AG08396 (cell line): ENCODE data around the gene TIMM23.
"Not testable (repeated sequence)": the region's sequence is repeated elsewhere in the genome, so short reads cannot be mapped to it uniquely, and the experiment has no call there.

Source experiments
- DNase-seq: peaks from one replicate; pipeline ENCODE4 v3.0.0; 2012; ENCODE audit warnings: low spot score, mixed read lengths

Gene TIMM23

DNA sequence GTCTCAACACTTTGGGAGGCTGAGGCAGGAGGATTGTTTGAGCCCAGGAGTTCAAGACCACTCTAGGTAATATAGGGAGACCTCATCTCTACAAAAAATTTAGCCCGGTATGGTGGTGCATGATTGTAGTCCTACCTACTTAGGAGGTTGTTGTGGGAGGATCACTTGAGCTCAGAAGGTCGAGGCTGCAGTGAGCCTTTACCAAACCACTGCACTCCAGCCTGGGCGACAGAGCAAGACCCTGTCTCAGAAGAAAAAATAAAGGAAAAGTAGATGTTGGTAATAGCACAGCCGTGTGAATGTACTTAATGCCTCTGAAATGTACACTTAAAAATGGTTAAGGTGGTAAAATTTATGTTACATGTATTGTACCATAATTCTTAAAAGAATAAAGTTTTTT, 25.3 kb downstream of the TIMM23 start:
- no peak for DNase-seq

DNA sequence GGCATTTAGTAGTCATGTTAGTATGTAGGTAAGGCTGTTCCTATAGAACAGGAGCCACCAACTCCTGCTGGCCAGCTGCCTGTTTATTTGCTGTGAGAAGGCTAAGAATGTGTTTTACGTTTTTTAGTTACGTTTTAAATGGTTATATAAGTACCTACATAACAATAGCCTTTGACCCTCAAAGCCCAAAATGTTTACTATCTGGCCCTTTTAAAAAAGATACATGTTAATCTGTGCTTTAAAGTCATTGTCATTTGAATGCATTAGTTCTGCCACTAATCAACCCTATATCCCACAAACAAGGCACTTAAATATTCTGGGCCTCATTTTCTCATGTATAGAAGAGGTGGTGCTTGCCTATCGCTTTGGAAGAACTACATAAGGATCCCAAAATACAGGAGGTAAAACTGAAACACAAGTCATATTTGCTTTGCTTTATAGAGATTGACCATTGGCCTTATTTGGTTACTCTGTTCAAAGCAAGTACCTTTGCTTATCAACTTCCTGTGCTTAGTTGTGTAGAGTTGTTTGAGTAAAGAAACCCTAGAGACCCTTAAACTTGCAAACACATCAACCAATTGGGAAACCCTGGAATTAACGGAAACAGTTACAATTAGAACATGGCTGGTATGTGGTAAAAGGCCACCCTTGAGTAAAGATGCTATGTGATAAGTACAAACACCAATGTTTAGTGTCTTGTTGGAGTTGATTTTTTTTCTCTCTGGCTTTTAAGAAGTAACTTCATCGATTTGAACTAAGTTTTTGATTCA, 25.9 kb downstream of the TIMM23 start:
- no peak for DNase-seq

DNA sequence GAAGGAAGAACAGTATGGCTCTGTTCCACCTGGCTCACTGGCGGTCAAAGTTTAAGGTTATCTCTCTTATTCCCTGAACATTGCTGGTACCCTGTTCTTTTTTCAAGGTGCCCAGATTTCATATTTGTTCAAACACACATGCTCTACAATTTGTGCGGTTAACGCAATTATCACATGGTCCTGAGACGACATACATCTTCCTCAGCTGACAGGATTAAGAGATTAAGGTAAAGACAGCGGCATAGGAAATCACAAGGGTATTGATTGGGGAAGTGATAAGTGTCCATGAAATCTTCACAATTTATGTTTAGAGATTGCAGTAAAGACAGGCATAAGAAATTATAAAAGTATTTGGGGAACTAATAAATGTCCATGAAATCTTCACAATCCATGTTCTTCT, 27.7 kb downstream of the TIMM23 start:
- DNase-seq: not testable (repeated sequence)

DNA sequence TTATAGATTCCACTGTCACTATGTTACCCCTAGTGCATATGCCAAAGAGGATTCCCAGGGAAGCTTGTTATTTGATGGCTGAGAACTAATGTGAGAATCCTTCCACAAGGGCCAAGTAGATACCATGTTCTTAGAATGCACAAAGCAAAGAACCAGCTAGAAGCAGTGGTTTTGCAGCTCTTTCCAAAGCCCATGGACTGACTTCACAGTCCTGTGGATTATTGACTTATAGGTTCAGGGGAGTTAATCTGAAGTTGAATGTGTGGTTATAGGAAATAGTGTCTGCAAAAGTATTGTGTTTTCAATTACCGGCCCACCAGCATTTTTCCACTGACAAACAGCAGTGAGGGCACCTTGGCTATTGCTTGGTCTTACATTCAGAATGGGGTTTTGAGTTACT, 28.2 kb downstream of the TIMM23 start:
- no peak for DNase-seq

DNA sequence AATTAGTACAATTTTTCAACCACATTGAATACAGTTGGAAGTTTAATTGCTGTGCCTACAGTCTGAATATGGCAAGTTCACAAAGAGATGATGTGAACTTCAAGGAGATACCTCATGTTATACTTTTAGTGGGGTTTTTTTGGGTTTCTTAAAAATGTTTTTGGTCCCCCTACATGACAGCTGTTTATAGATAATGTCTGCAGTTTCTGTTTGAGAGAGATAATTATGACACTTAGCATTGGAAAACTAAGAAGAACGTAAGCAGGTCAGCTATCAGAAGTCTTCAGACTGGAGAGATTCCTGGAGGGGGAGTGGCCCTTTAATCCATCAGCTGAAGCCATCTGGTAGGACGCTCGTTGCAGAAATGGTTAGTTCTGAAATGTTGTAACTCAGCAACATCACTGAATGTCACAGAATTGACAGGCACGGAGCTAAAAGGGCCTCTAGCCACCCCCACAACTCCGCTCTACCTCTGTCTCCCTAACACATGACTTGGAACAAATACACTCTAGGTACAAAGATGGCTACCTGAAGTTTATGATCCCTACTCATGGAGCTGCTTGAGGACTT, 29.0 kb downstream of the TIMM23 start:
- DNase-seq: no peak

DNA sequence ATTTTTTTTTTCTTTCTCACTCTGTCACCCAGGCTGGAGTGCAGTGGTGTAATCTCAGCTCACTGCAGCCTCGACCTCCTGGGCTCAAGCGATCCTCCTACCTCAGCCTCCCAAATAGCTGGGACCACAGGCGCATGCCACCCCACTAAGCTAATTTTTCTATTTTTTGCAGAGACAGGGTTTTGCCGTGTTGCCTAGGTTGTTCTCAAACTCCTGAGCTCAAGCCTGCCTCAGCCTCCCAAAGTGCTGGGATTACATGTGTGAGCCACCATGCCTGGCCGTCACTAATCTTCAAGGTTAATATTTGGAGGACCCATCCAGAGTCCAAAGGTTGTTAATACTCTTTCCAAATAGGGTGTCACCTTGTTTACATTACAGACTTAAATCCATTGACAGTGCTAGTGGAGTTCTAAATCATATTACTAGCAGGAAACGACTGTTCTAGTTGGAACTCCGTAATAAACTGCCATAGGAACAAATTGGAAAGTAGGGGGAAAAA, 29.9 kb downstream of the TIMM23 start:
- not testable (repeated sequence) for DNase-seq

- no peak for DNase-seq
These were observed 30.8 kb downstream of the TIMM23 start for GRCh38 chr10:46002916-46003693.

GRCh38 chr10:46004963-46005362, 32.7 kb downstream of the TIMM23 start:
- no peak for DNase-seq

DNA sequence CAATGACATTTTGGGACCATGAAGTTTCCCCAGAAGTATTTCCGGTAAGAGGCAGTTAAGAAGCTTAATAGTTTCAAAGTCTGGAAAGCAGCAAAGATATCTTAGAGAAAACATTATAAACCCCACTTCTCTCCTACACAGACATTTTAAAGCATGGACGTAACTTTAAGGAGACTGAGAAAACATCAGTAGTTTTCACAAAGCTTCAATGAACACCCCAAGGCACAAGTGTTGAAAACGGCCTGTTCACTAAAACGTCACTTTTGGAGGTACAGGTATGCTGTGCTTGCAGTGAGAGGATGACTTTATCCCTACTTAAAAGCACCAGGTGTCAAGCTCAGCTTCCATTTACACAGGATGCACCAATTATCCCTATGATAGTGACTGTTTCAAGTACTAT, 33.1 kb downstream of the TIMM23 start:
- no peak for DNase-seq

DNA sequence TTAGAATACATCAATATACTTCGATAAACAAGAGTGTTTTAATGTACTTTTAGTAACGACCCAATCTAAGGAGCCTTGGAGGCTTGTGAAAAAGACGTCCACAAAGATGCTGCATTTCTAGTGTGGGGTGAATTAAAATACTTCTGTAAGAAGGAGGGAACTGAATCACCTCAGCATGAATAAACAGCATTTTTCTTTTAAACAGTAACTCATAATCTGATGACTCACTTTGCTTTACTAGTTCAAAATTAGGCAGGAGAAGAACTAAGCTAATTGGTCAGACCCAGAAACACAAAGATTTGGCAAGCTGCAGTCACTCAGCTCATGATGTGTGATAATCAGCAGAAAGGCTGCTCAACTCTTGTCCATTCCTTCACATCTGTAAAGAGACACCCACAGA, 33.9 kb downstream of the TIMM23 start:
- peak; percentile 29 for DNase-seq

DNA sequence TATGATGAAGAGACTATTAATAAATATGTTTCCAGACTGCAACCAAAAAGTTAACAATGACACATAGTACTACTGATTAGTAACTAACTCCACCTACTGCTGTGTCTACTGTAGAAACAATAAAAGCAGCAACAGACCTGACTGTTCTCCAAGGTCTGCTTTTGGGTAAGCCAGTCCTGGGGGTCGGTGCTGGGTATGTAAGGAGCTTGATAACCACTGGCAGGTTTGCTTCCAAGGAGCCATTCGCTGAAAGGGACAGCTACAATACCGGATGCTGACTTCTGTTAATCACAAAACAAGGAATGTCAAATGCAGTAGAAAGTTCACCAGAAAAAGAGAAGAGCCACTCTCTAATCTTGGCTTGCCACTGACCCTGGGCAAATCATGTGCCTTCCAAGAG, 40.5 kb downstream of the TIMM23 start:
- no peak for DNase-seq

GRCh38 chr10:46014206-46014605, 41.9 kb downstream of the TIMM23 start:
- no peak for DNase-seq

DNA sequence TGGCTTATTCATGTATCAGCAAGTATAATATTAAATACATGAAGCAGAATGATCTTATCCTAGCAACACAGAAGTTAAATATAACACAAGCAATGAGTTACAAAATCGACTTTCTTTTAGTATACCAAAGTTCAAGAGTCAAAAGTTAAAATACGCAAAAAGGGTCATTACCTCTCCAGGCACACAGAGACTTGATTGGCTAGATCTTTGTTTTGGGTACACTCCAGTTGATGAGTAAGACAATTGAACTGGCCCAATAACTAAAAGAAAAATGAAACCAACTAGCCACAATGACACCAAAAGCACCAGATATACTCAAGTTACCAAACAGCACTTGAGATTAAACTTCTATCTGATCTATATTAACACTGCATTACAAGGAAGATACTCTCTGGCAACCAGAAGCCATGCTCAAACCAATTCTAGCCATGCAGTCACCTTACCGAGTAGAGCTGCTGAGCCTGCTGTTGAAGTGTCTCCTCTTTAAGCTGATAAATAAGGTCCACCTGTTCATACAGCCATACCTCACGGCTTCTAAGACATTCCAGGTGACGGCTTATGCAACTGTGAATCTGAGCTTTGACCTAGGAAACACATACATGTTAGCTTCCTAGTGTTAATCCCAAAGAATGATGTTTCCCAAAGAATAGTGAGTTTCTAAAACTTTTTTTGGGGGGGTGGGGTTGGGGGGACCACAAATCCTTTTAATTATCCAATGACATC, 42.6 kb downstream of the TIMM23 start:
- peak; percentile 31 for DNase-seq

DNA sequence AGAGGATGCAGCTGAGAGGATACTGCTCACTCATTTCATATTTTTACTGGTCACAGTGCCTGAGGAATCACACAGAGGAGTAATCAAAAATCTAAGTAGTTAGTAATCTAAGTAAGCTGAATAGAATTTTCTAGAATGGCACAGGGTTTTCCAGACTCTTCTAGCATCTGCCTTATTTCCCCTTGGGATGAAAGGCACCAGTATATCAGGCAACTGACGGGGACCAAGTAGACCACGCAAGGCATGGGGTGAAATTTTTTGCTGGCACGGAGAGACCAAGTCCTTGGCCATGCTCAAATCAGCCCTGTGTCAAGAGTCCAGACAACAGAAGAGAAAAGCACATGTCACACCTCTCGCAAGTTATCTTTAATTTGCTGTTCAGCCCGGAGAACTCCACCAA, 43.9 kb downstream of the TIMM23 start:
- no peak for DNase-seq

DNA sequence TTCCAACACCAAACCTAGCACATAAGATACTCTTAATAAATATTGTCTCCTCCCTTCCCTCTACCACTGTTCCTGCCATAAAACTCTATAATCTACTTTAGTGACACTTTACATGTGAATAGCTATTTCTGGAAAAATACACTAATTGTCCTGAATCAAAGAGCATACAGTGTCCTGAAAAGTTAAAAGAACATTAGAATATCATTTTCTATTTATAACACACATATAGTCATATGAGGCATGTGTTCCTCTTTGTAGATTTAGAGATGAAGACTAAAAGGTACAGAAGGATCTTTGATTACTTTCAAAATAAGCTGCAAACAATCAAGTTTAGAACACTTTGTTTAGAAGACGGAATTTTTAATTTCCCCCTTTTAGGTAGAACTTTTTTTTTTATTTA, 44.5 kb downstream of the TIMM23 start:
- no peak for DNase-seq

GRCh38 chr10:46017733-46018132, 45.4 kb downstream of the TIMM23 start:
- no peak for DNase-seq

DNA sequence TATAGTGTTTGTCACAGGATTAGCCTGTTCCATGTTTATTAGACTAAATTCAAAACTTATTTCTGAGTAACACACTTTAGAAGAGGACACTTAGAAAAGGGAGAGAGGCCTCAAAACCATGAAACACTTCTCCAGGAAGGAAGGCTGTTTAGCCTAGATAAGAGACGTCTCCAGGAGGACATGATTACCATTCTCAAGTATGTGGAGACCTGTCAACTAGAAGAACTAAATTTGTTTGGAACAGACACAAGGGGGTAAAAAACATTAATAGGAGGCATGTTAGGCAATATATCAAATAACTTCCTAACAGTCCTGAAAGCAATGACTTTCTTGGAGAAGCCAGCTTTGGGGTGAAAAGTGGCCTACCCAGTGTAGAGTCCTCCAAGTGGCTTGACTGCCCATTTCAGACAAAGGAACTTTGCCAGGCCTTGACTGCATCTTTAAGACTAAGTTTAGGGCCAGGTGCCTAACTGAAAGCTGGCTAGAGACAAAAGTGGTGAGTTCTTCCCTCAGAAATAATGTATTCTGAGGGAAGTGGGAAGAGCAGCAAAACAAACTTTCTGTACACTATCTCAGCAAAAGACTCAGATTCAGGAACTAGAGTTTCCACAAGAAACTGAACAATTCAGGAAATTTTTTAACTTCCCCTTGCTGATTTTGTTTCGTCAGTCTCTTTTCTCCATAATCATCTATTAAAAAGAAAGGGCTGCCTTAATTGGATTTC, 46.3 kb downstream of the TIMM23 start:
- no peak for DNase-seq

GRCh38 chr10:46019177-46019528, 46.9 kb downstream of the TIMM23 start:
- DNase-seq: no peak

- no peak for DNase-seq
These were observed 47.5 kb downstream of the TIMM23 start for GRCh38 chr10:46019569-46020343.

DNA sequence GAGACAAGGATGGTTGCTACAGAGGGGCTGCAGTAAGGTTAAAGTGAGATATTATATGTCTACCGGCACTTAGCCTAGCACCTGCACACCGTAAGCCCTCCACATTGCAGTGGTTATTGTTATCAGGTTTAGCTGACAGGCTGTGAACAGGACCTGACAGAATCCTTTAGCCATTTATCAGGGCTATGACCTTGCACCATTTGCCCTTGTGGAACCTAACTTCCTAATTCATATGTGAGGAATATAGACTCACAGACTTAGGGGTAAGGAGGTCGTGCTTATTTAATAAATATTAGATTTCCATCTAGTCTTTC, 48.0 kb downstream of the TIMM23 start:
- no peak for DNase-seq
